Endothelial cell of umbilical vein (primary cell): Measurements from ENCODE around the gene ATP6V0C. TPM values are rescaled to one million over a fixed set of nuclear protein-coding genes. Genes with fewer than 3 reads are reported as not detected.

ENCODE experiments used
- BruUV-seq: library from RNA; stranded (reverse); fragments of 400-500 nt; replicated peaks from 2 replicates; lab custom pipeline; 2021; lab: Mats Ljungman, UMichigan
- CTCF ChIA-PET: fragments of 300-600, 350-600 bp; sonication (Branson Sonifier 250); formaldehyde crosslinking; loops from one replicate; lab custom pipeline; 2021; ENCODE audit warnings: antibody characterized with exemption, inconsistent platforms; lab: Charles Lee
- POLR2A ChIA-PET: fragments of 300-600, 350-600 bp; sonication (Branson Sonifier 250); formaldehyde crosslinking; loops from one replicate; lab custom pipeline; 2021; ENCODE audit warnings: antibody characterized with exemption, inconsistent platforms; lab: Charles Lee
- DNase-seq: peaks from one replicate; pipeline ENCODE4 v3.0.0-alpha.2; 2011; ENCODE audit warnings: low read depth, low spot score
- FAIRE-seq: peaks from 2 replicates; lab custom pipeline; 2011; peaks lifted over from hg19 to GRCh38; lab: Jason Lieb, UNC
- H2AFZ ChIP-seq: 2 replicates; pipeline ENCODE4 v1.6.0; 2012; ENCODE audit warnings: low read depth, low read length, control low read depth, inconsistent platforms
- H3K27ac ChIP-seq: 2 replicates; pipeline ENCODE4 v1.5.1; 2011; ENCODE audit warnings: low read depth, mild to moderate bottlenecking, control low read depth, low read length, moderate library complexity; ENCODE audit not compliant: insufficient read depth
- H3K27me3 ChIP-seq, 2 experiments: 2 replicates each; pipeline versions ENCODE4 v1.6.0 to v1.6.1; 2011; ENCODE audit warnings: low read length in 2 of 2, mixed read lengths in 1 of 2; ENCODE audit not compliant: control insufficient read depth in 2 of 2, insufficient read depth in 2 of 2
- H3K36me3 ChIP-seq, 2 experiments: 2 replicates in 1 of 2; 3 replicates in 1 of 2; pipeline ENCODE4 v1.5.1; 2011; ENCODE audit warnings: low read length in 2 of 2, mild to moderate bottlenecking in 1 of 2, moderate library complexity in 1 of 2; ENCODE audit not compliant: control insufficient read depth in 2 of 2, insufficient read depth in 2 of 2; ENCODE audit errors: extremely low read depth in 1 of 2
- H3K4me1 ChIP-seq: 3 replicates; pipeline ENCODE4 v1.5.1; 2011; ENCODE audit warnings: mild to moderate bottlenecking, low read length; ENCODE audit not compliant: control insufficient read depth, insufficient read depth; ENCODE audit errors: extremely low read depth
- H3K4me2 ChIP-seq: 2 replicates; pipeline ENCODE4 v1.6.1; 2011; ENCODE audit warnings: low read length, control low read depth, mixed read lengths; ENCODE audit not compliant: insufficient read depth
- H3K4me3 ChIP-seq, 3 experiments: fragments of 200-600 bp in 1 of 3; sonication (generic), shearing (Covaris generic) in 1 of 3; replicated peaks in 1 of 3; 2 replicates each; pipeline ENCODE4 v1.5.1; 2011 to 2016; ENCODE audit warnings: control low read depth in 3 of 3, low read length in 3 of 3, mild to moderate bottlenecking in 2 of 3, inconsistent platforms in 1 of 3, low read depth in 1 of 3, moderate library complexity in 1 of 3; ENCODE audit not compliant: insufficient read depth in 1 of 3
- H3K79me2 ChIP-seq: 2 replicates; pipeline ENCODE4 v1.6.0; 2012; ENCODE audit warnings: low read length, inconsistent platforms; ENCODE audit not compliant: control insufficient read depth, insufficient read depth
- H3K9ac ChIP-seq: replicated peaks from 2 replicates; pipeline ENCODE3; 2011; ENCODE audit warnings: low read length, control low read depth; ENCODE audit not compliant: insufficient read depth; ENCODE audit errors: extremely low read depth
- H3K9me1 ChIP-seq: replicated peaks from 3 replicates; pipeline ENCODE4 v1.6.0; 2011; ENCODE audit warnings: mild to moderate bottlenecking, low read length; ENCODE audit not compliant: control insufficient read depth, insufficient read depth; ENCODE audit errors: extremely low read depth
- H3K9me3 ChIP-seq: replicated peaks from 2 replicates; pipeline ENCODE4 v1.5.1; 2012; ENCODE audit warnings: low read length, inconsistent platforms; ENCODE audit not compliant: control insufficient read depth, insufficient read depth
- H4K20me1 ChIP-seq: replicated peaks from 2 replicates; pipeline ENCODE3; 2011; ENCODE audit warnings: mild to moderate bottlenecking, low read length; ENCODE audit not compliant: control insufficient read depth, insufficient read depth; ENCODE audit errors: extremely low read depth
- EZH2 ChIP-seq: IDR thresholded peaks from 2 replicates; pipeline ENCODE4 v1.6.1; 2012; ENCODE audit warnings: borderline replicate concordance, low read depth, mild to moderate bottlenecking, moderate library complexity, low read length, inconsistent platforms; ENCODE audit not compliant: severe bottlenecking
- FOS ChIP-seq: IDR thresholded peaks from 2 replicates; pipeline ENCODE4 v1.6.1; 2011; ENCODE audit warnings: mild to moderate bottlenecking, low read length, moderate library complexity, borderline replicate concordance; ENCODE audit not compliant: insufficient read depth
- GATA2 ChIP-seq: IDR thresholded peaks from 2 replicates; pipeline ENCODE4 v1.7.0; 2011; ENCODE audit warnings: low read depth, mild to moderate bottlenecking, moderate library complexity, mixed read lengths, low read length; ENCODE audit not compliant: insufficient read length, insufficient read depth
- JUN ChIP-seq: IDR thresholded peaks from 2 replicates; pipeline ENCODE4 v1.6.1; 2011; ENCODE audit warnings: borderline replicate concordance, low read depth; ENCODE audit not compliant: insufficient read length, insufficient read depth
- MYC ChIP-seq: IDR thresholded peaks from one replicate; pipeline ENCODE4 v1.6.1; 2011; ENCODE audit warnings: mild to moderate bottlenecking, low read depth, low read length
- POLR2A ChIP-seq: IDR thresholded peaks from 2 replicates; pipeline ENCODE4 v1.6.1; 2012; ENCODE audit warnings: low read depth, mild to moderate bottlenecking, control low read depth, low read length
- POLR2AphosphoS5 ChIP-seq: IDR thresholded peaks from 2 replicates; pipeline ENCODE4 v1.6.1; 2012; ENCODE audit warnings: low read depth, mild to moderate bottlenecking, control low read depth, low read length, moderate library complexity; ENCODE audit not compliant: insufficient read depth
- dilution Hi-C: fragments of 300-500 bp; cut with MboI; formaldehyde crosslinking; loops from one replicate; pipeline ENCODE4 v1.15.0; 2019; ENCODE audit warnings: low sequenced_read_pairs; ENCODE audit not compliant: extremely low pct_ligation_motif_present
- intact Hi-C: fragments of 100-400 bp; cut with micrococcal nuclease; formaldehyde crosslinking; loops from one replicate; pipeline ENCODE4 v1.10.0; 2022
- polyA plus RNA-seq, 4 experiments: library from polyadenylated mRNA; depleted of rRNA in 3 of 4; stranded (reverse) in 3 of 4; unstranded in 1 of 4; fragments of >200 nt; gene quantifications; 2 replicates each; pipeline versions ENCODE4 v1.2.1 to v1.2.3, GENCODE V29; 2011 to 2012; ENCODE audit warnings: missing spikeins in 1 of 4
- total RNA-seq: library from RNA; stranded (reverse); gene quantifications from 2 replicates; pipeline ENCODE4 v1.2.3, GENCODE V29; 2021
- TF ChIP-seq, protein P1 (sequence below): IDR thresholded peaks from 2 replicates; pipeline ENCODE4 v1.6.1; 2011; ENCODE audit not compliant: insufficient read depth, insufficient read length
- TF ChIP-seq, protein P2 (sequence below), 2 donors: IDR thresholded peaks; 1 replicate in 1 of 2; 2 replicates in 1 of 2; pipeline ENCODE4 v1.5.1; 2011; ENCODE audit warnings: low read length in 2 of 2, mild to moderate bottlenecking in 2 of 2, moderate library complexity in 2 of 2, control low read depth in 1 of 2, inconsistent platforms in 1 of 2, low read depth in 1 of 2; ENCODE audit not compliant: insufficient read depth in 1 of 2; ENCODE audit errors: extremely low read depth in 1 of 2

Gene ATP6V0C
- total and polyA plus RNA-seq, 2 donors (not counting 3 experiments of a cell fraction or from before 2014, with no cell fraction given), result 146 to 194 TPM

DNA sequence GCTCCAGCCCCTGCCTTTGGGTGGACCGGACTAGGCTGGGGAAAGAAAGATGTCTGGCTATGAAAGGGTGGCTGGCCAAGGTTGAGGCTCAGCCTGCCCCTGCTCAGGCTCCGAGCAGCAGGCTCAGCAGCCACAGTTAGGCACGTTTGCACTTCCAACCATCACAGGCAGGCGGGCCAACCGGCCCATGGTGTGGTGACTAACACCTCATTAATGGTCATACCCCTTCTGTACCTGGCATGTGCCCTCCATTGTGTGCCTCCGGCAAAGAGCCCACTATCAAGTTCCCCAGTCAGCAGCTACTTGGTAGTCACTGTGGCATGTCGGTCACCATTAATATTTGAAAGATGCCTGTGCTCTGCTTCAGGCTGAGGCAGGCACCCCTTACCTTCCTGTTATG, 32.1 kb upstream of the ATP6V0C start:
- intact Hi-C loops (no loop called here), dilution Hi-C loops (no loop called here)
- DNase-seq, result no peak
- Histone ChIP-seq H3K4me1 (no peaks in the 10 kb centered on the region), H3K4me2 (no peak overlapping the region), H3K4me3 (no peak overlapping the region), H2AFZ (no peak overlapping the region), H3K27me3 (no peaks in the 10 kb centered on the region), H3K27ac (no peak overlapping the region), H3K36me3 (no peaks in the 10 kb centered on the region), H3K9me1 (no peaks in the 10 kb centered on the region), H3K9me3 (no peaks in the 10 kb centered on the region), H3K9ac (no peak overlapping the region), H3K79me2 (peaks cover 3% of the 10 kb centered on the region), H4K20me1 (no peaks in the 10 kb centered on the region)
- POLR2A ChIA-PET, result no interaction called here
- FAIRE-seq, result no peak
- no TSS peak for BruUV-seq
- CTCF ChIA-PET, result no interaction called here
- TF ChIP-seq POLR2A, result no peak
- TF ChIP-seq JUN, result no peak

DNA sequence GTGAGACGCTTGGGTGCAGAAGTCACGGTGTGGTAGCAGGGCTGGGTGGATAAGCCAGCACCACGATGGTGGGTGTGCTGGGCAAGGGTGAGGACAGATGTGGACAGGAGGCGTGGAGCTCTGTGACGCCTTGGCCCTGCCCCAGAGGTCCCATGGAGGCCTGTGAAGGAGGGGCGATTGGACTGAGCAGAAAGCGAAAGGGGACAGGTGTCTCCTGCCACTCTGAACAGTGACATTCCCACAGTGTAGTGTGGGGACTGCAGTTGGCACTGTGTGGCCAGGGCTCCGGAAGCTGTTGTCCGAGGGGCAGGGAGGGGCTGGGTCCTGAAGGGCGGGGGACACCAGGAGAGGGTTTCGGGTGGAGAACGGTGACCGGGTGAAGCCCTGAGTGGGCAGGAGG, 31.5 kb upstream of the ATP6V0C start:
- intact Hi-C loops, result no loop called here
- peaks cover 3% of the 10 kb centered on the region for H3K79me2 ChIP-seq
- no peaks in the 10 kb centered on the region for H3K9me3 ChIP-seq
- DNase-seq, result no peak
- TF ChIP-seq FOS, result no peak
- no peak for TF ChIP-seq MYC
- TF ChIP-seq JUN, result no peak
- TF ChIP-seq, protein P1, sequence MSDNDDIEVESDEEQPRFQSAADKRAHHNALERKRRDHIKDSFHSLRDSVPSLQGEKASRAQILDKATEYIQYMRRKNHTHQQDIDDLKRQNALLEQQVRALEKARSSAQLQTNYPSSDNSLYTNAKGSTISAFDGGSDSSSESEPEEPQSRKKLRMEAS, result no peak
- TF ChIP-seq POLR2AphosphoS5, result no peak
- TF ChIP-seq POLR2A, result no peak
- TF ChIP-seq, protein P2, sequence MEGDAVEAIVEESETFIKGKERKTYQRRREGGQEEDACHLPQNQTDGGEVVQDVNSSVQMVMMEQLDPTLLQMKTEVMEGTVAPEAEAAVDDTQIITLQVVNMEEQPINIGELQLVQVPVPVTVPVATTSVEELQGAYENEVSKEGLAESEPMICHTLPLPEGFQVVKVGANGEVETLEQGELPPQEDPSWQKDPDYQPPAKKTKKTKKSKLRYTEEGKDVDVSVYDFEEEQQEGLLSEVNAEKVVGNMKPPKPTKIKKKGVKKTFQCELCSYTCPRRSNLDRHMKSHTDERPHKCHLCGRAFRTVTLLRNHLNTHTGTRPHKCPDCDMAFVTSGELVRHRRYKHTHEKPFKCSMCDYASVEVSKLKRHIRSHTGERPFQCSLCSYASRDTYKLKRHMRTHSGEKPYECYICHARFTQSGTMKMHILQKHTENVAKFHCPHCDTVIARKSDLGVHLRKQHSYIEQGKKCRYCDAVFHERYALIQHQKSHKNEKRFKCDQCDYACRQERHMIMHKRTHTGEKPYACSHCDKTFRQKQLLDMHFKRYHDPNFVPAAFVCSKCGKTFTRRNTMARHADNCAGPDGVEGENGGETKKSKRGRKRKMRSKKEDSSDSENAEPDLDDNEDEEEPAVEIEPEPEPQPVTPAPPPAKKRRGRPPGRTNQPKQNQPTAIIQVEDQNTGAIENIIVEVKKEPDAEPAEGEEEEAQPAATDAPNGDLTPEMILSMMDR (IDR thresholded peaks at IDR 0.05; ENCODE audit: extremely low read depth in 1 of 2, insufficient read depth in 1 of 2, low read depth in 1 of 2, low read length in 2 of 2), result no peak
- no peak for TF ChIP-seq EZH2
- no peak for TF ChIP-seq GATA2
- H3K4me1 ChIP-seq, result no peaks in the 10 kb centered on the region
- no peak overlapping the region for H3K27ac ChIP-seq
- no peak overlapping the region for H3K4me2 ChIP-seq
- no peak overlapping the region for H3K4me3 ChIP-seq
- no peaks in the 10 kb centered on the region for H3K9me1 ChIP-seq
- BruUV-seq, result no TSS peak
- no peak for FAIRE-seq
- H2AFZ ChIP-seq, result no peak overlapping the region
- H3K9ac ChIP-seq, result no peak overlapping the region
- ChIA-PET CTCF (interaction anchor here (1.7 to 2.3 kb wide), 2 partner anchors 12 to 19 kb away, joined by 5 to 9 read pairs; partner anchors contain the start of gene NTN3), POLR2A (no interaction called here)
- dilution Hi-C loops, result no loop called here
- H3K36me3 ChIP-seq, result no peaks in the 10 kb centered on the region
- no peaks in the 10 kb centered on the region for H3K27me3 ChIP-seq
- H4K20me1 ChIP-seq, result no peaks in the 10 kb centered on the region
